Hematopoietic multipotent progenitor cell (in vitro differentiated cells): ENCODE measurements around the gene ST6GALNAC3. TPM values are rescaled to one million over a fixed set of nuclear protein-coding genes. Genes with fewer than 3 reads are reported as not detected.

Experiments used
- DNase-seq, 3 donors: peaks; one replicate each; pipeline ENCODE4 v3.0.0-alpha.2; 2011 to 2015; ENCODE audit warnings: low read depth in 2 of 3, low spot score in 2 of 3
- total RNA-seq: library from RNA; depleted of rRNA; stranded (reverse); fragments of >200 nt; gene quantifications from one replicate; pipeline ENCODE4 v1.2.3, GENCODE V29; 2012

The ST6GALNAC3 gene
- total RNA-seq, 1 donor = under 0.01 TPM

DNA sequence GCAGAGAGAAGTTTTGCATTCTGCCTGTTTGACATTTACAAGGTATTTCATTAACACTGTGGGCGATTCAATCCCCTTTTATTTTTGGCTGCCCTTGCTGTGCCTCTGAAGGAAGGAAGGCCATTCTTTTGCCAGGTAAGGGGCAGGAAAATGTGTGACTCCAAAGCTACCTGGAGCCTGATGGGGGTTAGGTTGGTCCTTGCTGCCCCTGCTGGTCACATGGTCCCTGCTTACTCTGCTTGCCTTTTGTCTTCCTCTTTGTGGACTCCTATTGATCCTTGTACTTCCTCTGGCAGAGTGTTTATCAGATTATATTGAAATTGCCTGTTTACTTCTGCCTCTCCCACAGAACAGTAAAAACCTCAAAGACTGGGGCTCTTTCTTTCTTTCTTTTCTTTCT lies 65.7 kb downstream of the ST6GALNAC3 start:
- DNase-seq = no peak

DNA sequence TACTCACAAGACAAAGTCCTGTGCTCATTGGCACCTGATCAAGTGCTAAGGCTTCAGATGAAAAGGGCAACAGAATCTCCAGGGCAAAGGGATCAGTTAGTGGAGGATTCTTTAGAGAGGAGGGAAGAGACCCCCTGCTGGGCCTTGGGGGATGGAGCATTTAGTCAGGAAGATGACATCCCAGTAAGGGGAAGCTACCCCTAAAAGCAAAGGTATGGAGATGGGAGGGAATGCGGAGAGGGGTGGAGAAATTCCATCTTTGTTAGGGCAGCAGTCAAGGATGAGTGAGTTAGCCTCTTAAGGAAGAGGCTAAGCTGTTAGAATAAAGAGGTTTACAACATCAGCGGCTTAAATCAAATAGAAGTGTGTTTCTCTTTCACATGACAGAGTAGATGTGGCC lies 67.4 kb downstream of the ST6GALNAC3 start:
- DNase-seq = no peak

DNA sequence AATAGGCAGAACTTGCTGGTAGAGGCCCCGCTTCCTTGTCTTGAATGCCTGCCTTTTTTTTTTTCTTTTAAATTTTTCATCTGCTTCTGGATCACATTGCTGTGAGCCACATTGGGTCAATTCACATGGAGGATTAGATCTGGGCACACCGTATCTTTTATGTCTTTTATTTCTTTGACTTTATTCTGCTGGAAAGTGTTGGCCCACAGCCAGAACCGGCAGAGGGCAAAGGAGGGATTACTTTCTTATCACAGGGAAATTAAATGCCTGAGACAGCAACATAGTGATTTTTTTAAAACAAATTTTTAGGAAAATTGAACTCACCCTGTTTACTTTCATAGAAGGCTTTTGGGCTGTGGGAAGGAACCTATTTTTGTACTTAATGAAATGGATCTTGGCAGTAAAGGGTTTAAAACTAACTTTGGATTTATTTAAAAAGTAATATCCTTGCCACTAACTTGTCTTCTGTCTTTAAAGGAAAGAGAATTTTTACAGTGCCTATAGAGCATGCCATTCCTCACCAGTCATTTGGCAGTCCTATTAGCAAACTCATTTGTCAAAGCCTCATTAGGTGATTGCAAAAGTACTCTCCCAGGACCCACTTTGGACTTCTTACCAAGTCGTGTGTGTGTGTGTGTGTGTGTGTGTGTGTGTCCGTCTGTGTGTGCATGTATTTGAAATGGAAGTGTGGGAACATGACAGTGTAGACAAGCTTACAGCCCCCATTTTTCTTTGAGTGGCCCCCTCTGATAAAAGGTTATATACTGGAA lies 68.4 kb downstream of the ST6GALNAC3 start:
- no peak for DNase-seq

DNA sequence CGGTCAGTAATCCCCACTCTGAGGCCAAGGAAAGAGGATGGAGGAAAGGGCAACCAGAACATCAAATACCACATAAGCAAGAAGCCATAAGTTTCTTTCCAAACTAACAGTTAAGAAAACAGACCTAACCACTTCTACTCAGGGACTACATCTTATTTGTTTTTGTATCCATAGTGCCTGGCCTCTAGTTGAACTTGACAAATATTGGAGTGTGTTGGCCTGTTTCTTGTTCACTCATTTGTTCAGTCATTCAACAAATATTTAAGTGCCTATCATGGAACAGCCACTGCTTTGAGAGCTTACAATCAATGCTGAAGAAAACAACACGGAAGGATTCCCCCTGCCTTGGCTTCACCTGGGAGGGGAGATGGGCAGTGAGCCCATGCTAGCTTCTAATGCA lies 69.7 kb downstream of the ST6GALNAC3 start:
- no peak for DNase-seq

DNA sequence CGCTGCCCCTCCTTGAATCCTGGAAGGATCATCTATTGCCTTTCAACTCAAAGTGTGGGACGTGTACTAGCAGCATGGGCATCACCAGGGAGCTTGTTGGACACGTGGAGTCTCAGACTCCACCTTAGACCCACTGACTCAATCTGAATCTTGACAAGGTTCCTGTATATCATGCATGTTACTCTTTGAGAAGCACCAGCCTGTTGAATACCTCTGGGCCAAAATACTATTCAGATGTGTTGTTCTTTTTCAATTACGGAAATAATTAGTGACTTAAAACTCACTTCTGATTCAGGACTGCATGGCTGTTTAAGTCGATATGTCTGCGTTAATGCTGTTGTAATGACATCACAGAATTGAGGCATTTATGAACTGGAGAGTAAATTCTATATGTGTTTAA lies 70.8 kb downstream of the ST6GALNAC3 start:
- no peak for DNase-seq

DNA sequence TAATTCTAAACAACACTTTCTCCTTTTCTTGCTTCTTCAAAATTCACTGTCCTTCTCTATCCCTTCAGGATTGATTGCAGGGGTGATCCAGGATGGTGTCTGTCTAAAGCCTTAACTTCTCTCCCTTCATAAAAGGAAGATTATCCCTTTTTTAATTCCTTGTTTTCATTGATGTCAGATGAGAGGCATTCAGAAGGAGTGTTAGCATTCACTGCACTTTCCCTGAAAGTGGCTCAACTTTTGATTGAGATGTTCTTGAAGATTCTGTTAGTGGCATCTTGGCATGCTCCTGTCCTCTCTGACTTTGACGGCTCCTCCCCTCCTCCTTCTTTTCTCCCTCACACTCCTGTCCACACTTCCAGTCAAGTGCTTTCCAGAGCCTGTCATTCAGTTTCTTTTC lies 71.6 kb downstream of the ST6GALNAC3 start:
- no peak for DNase-seq

DNA sequence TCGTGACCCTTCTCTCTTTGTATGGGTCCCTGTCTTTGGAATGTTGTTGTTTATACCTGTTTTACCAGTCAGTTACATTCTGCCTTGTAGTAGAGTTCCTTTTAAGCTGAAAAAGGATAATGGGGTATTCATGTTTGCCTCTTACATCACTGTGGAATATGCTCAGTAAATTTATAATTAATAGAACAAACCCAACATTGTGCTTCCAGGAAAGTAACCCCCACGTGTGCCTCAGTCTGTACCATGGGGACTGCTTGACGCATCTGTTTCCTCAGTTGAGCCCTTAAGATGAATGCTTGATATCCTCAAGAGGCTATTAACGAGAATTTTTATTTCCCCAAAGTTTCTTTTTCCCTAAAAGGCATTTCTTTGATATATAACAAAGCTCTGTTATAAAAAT lies 73.4 kb downstream of the ST6GALNAC3 start:
- DNase-seq = no peak

DNA sequence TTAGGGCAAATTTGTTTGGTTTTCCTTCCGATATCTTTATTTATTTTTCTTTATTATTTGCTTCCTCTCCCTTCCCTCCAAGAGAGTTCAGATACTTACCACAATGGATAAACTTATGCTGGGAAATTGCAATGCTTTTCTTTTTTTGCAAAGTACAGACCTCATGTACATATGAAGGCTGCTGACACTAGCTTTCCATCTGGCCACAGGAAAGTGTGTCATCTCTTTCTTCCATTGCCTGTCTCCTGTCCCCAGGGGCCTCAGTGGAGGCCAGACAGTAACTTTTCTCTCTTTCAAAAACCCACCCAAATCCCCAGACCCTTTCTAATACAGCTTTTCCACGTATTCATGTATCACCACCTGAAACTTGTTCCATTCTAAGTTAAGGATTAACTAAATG lies 73.9 kb downstream of the ST6GALNAC3 start:
- no peak for DNase-seq

DNA sequence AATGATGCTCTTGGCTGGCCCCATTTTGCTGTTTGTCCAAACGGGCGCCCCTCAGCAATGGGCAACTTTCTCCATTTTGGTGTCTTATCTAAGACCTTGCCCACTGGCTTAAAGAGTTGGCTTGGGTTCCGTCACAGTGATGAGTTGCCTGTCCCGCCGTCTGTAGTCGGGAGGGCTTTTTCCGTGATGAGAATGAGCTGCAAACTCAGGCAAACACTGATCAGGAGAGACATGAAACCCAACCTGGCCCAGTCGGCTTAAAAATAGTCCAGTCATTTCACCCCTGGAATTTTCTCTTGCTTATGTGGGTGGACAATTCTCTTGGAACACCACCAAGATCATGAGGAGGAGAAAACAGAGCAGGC lies 79.3 kb downstream of the ST6GALNAC3 start:
- no peak for DNase-seq

DNA sequence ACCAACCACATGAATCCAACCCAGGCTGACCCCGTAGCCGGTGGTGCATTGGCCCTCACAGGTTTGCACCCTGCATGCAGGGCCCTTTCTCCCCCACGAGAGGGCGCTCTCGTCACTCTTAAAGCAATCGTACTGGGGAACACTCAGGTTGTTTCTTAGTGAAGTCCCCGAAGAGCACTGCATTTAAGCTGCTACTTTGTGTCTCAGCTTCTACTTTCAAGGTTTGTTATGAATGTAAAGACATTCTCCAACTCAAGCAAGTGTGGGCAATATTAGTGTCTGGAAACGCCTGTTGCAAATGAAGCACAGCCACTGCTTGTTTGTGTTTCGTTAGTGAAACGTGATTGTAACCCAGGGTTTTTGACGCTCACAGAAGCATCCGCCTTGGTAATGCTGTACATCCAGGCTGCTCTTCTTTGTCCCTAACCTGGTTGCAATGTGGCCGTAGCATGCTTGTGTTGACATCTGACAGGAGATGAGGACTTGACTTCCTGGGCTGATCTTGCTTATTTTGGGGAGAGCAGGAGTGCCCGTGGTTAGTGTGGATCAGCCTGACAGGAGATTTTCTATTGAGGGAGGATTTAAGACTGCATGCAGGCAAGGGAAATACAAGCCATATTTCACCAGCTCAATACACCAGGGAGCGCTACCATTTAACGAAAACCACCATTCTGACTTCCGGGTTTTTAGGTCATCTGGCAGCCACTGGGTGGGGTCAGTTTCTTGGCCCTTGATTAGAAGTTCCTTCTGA lies 79.8 kb downstream of the ST6GALNAC3 start:
- peak; percentile 65 to 87 (median 73) for DNase-seq

DNA sequence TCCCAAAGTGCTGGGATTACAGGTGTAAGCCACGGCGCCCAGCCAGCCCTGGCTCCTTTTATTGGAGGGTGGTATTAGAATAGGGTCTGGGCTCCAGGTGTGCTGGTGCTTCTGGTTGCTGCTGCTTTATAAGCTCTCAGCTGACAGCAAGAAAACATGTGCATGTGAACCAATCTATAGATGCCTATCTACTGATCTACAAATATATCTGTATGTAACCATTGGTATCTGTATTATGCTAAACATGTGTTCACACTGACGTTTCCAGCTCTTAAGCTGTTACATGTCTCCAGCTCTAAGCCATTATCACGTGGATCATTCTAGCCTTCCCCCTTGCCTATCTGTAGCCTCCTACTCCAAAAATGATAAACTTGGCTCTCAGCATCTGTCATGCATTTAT lies 82.4 kb downstream of the ST6GALNAC3 start:
- no peak for DNase-seq

DNA sequence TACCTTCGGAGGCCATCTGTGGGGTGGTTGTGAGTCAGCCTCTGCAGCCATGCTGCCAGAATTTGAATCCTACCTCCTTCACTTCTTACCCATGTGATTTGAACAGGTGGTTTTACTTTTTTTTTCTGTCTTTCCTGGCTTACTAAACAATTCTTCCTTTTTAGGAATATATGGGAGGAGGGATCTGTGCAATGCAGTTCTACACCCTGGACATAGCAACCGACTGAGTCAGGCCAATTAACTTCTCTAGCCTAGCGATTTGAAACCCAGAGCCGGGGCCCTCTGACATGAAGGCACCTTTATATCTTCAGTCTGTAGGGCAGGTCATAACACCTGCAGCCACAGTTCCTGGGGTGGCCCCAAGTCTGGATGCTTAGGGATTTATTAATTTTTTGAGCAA lies 83.6 kb downstream of the ST6GALNAC3 start:
- DNase-seq = no peak

DNA sequence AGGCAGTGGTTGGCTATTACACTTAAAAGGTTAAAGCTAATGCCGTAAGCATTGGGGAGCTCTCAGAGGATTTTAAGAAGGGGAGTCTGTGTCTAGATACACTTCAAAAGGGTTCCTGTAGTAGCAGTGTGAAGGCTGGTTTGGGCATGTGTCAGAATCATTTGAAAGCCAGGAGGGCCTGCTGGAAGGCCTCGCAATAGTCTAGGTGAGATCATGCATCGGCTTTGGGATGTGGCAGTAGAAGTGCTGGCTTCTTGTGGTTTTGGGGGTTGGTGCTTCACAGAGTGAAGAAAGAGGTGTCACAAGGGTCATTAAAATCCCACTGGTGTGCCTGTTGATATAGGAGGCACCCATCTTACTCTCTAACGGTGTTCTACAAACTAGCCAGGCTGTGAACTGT lies 85.7 kb downstream of the ST6GALNAC3 start:
- DNase-seq = no peak

DNA sequence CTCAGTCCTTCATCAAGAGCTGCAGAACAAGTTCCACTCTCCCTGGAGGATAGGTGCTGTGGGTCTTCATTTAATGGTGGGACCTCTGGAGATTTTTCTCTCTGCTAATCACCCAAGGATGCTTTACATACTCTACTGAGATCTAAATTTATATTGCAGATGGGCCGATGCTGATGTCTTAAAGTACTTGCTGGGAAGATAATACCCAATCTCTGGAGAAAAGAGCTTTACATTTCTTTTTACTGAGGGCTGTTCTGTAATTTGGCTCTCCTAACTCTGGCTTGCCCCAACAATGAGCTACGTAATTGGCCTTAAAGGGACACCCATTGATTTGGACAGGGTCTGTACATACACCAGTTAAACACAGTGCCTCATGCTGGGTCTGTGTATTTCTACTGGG lies 86.9 kb downstream of the ST6GALNAC3 start:
- DNase-seq = no peak

DNA sequence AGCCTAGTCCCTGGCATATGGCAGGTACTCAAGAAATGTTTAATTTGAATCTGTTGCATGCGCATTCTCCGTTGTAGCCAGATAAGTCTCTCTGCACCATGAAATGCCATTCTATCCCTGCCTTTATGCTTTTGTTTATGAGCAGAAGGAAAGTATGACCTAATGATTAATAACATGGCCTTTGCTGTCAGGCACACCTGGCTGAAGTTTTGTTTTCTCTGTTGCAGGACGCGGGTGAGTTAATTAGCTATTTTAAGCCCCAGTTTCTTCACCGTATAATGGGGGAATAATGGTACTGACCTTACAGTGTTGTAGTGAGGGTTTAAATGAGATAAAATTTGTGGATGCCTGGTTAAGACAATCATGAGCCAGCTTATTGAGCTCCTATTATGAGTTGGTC lies 87.7 kb downstream of the ST6GALNAC3 start:
- no peak for DNase-seq

DNA sequence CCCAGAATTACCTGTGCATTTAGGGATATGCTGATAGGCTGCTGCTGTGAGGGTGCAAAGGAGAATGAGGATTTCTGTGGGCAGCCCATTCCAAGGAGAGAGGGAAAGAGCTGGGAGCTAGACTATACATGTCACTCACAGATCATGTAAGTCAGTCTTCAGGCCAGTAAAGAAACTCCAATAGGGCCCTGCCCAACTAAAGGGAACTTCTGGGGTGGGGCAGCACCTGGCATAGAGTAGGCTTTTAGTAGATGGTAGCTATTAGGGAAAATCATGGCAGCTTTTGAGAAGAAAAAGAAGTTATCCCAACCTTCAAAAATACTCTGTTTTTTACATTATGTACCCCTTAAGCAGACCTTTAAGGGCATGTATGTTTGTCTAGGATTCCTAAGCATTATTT lies 89.6 kb downstream of the ST6GALNAC3 start:
- DNase-seq = no peak

DNA sequence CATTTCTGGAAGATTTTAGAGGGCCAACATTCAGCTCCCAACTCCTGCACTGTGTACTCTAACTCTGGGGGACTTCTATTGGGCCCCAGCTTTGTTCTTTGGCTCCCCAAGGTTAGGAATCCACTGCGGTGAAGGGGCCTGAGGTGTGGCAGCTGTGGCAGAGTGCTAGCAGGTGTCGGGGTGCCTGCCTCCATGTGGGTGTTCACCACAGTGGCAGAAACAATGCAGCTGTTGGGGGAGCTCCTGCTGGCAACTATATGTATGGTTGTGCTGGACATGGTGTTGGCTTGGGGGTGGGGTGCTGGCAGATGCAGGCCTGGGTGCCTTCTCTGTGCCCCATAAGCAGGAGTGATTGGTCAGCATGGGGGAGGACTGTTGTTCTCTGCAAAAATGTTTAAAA lies 95.5 kb downstream of the ST6GALNAC3 start:
- DNase-seq = no peak

DNA sequence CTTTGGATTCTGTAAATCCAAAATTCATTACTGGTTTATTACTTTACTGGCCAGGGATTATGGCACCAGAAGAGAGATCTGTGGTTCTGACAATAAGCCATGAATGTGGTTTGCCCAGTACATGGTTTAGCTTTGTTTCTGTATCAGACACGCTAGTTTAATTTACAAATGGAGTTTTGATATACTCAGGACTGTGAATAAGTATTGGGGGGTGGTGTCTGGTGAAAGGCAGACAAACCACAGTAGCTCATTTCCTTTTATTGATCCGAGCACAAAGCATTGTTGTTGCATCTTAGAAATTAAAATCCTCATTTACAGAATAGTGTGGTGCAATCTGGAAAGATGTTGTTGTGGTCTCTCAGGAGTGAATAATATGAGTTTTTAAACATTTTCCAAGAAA lies 96.0 kb downstream of the ST6GALNAC3 start:
- no peak for DNase-seq

DNA sequence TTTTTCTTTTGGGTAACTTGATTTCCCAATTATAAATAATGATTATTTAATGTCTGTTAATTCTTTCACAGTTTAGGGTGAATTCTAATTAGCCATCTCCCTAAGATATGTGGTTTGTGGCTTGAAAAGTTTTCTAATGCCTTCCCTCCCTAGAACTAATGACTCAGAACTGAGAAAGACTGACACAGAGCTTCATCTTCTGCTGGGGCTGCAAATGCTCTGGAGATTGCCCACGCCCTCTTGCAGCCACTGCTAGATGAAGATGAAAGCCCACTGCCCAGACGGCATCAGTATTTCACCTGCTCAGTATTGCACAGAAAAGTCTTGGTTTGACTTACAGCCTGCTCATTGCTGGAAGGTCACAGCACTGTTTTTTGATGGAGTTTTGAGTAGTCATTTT lies 101.5 kb downstream of the ST6GALNAC3 start:
- no peak for DNase-seq

DNA sequence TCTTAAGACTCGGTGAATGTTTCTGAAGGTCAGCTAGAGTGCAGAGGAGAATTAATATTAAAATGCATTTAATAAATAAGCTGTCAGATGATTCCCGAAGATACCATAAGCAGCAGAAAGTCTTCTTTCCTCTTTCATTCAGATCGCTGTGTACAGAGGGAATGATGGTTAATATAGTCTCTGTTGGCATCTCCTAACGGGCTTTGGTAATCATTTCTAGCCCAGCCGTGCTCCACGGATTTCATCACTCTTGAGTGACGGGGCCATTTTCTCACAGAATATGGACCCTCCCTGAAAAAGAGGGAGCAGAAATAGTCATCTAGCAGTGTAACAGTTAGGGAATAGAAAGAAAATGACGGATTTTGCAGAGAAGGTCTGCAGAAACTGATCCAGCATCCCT lies 103.1 kb downstream of the ST6GALNAC3 start:
- DNase-seq = no peak

DNA sequence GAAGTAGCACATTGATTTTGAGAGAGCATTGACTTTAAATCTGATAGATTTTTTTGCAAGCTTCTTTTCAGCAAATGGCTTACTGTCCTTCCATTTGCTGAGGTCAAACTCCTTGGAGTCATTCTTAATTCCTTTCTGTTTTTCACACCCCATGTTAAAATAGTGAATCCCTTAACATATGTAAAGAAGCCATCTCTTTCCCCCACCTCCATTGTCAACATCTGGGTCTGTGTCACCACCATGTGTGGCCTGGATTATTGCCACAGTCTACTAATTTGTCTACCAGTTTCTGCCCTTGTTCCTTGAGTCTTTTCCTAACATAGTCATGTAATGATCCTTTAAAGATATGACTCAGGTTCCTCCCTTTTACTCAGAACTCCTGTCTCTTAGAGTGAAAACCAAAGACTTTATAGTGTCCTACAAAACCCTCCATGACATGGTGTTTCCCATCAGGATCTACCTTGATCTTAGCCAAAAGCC lies 104.7 kb downstream of the ST6GALNAC3 start:
- DNase-seq = no peak

DNA sequence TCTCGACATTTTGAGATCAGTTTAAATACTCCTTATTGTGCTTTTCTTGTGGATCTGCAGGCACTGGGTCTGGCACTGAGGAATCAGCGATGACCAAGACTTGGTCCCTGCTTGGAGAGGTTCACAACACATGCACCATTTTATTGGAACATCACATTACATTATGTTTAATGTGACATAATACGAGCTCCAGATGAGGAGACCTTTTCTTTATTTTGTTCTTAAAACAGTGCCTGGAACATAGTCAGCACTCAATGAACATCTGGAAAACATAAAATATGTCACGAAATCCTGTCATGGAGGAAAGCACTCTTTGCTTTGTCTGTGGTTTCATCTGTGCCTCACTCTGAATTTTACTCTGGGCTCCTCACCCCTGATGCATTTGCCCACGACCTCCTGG lies 110.7 kb downstream of the ST6GALNAC3 start:
- DNase-seq = no peak
